Stimulated activated CD8-positive, alpha-beta memory T cell treated with anti-CD3 and anti-CD28 coated beads, Interleukin-12 subunit alpha, Interleukin-12 subunit beta, amount 100 ng/mL, for 24 hours (primary cell): ENCODE data around the gene GNG7.
"Not testable (repeated sequence)": the region's sequence is repeated elsewhere in the genome, so short reads cannot be mapped to it uniquely, and the experiment has no call there.

Source experiments
- DNase-seq: peaks from one replicate; pipeline ENCODE4 v3.0.0-alpha.2; 2020; ENCODE audit errors: extremely low read depth

Gene GNG7

DNA sequence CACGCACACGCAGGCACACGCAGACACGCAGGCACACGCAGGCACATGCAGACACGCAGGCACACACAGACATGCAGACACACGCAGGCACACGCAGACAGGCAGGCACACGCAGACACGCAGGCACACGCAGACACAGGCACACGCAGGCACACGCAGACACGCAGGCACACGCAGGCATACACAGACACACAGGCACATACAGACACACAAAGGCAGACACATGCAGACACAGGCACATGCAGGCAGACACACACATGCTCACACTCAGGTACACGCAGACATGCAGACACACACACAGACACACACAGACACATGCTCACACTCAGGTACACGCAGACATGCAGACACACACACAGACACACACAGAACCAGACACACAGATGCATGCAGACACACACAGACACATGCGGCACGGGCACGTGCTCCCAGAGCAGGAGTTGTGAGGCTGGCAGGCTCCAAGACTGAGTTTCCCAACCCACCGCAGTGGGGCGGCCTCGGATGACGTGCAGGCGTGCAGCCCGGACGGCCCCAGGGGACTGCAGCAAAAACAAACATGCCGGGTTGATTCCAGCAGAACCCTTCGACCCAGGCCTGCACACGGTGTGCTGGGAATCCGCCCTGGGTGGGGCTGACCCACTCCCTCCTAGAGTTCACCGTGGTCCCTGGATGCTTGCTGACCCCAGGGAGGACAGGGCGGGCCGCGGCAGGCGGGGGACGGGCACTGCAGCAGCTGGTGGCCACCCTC, 126.6 kb downstream of the GNG7 start:
- no peak for DNase-seq

DNA sequence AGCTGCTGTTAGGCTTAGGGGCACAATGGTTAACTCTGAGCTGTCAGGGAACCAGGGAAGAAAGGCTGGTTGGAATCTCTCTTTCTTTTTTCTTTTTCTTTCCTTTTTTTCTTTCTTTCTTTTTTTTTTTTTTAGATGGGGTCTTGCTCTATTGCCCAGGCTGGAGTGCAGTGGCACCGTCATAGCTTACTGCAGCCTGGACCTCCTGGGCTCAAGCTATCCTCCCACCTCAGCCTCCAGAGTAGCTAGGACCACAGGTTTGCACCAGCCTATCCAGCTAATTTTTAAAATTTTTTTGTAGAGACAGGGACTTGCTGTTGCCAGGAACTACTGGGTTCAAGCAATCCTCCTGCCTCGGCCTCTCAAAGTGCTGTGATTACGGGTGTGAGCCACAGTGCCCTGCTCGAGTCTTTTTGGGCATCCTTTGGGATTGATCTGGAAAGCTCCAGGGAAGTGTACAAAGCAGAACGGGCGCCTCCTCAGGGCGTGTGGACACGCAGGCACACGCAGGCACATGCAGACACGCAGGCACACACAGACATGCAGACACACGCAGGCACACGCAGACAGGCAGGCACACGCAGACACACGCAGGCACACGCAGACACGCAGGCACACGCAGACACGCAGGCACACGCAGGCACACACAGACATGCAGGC, 127.4 kb downstream of the GNG7 start:
- no peak for DNase-seq

DNA sequence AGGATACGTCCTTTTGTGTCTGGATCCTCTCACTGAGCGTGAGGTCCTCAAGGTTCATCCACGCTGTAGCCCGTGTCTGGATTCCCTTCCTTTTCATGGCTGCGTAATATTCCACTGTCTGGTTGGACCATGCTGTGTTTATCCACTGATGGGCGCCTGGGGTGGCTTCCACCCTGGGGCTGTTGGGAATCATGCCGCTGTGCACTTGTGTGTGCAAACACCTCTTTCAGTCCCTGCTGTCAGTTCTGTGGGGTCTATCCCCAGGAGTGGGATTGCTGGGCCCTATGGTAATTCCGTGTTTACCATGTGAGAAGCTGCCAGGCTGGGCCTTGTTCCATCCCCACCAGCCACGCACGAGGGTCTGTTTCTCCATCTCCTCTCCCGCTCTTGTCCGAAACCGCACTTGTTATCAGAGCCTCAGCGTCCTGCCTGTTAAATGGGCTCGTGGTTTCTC, 128.0 kb downstream of the GNG7 start:
- DNase-seq = no peak

DNA sequence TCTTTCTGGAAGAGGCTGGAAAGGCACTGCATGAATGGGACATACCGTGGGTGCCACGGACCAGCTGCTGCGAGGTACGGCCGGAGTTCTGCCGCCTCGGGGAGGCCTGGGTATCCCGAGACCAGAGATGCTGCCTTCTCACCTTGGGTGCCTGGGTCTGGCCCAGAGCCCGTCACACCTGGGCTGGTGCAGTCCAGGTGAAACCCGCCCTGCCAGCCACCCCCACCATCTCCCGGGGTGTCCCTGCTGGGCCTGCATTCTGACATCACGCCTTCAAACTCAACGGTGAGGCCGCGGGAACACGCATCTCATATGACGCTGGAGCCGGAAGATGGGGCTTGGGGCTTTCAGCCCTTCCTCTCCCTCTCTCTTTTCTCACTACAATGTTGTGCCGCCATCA, 128.6 kb downstream of the GNG7 start:
- no peak for DNase-seq

DNA sequence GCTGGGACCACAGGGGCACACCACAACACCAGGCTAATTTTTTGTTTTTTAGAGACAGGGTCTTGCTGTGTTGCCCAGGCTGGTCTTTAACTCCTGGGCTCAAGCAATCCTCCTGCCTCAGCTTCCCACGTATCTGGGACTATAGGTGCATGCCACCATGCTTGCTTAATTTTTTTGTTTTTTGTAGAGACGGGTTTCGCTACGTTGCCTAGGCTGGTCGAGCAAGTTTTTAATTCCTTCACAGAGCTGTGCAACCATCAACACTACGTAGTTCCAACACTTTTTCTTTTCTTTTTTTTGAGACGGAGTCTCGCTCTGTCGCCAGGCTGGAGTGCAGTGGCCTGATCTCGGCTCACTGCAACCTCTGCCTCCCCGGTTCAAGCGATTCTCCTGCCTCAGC, 130.3 kb downstream of the GNG7 start:
- not testable (repeated sequence) for DNase-seq

DNA sequence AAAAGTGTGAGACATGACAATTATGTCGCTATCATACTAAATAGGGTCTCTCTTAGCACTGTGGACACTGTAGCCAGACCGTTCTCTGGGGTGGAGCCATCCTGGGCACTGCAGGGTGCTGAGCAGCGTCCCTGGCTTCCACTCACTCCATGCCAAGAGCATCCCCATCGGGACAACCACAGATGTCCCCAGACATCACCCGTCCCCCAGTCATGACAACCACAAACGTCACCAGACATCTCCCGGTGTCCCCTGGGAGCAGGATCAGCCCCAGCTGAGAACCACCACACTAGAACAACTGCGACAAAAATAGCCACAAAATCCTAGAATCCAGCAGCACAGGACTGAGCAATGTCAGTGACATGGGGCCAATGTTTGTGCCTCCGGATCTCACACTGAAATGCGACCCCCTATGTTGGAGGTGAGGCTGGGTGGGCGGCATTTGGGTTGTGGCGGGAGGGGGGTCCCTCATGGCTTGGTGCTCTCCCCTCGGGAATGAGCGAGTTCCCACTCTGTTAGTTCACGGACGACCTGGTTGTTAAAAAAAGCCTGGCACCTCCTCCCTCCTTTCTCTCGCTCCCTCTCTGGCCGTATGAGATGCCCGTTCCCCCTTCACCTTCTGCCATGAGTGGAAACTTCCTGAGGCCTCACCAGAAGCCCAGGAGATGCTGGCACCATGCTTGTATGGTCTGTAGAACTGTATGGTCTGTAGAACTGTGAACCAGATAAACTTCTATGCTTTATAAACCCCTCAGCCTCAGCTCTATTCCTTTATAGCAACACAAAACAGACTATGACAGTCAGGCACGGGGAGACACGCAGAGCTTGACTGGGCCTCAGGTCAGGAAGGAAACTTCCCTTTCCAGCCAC, 132.7 kb downstream of the GNG7 start:
- DNase-seq = no peak

DNA sequence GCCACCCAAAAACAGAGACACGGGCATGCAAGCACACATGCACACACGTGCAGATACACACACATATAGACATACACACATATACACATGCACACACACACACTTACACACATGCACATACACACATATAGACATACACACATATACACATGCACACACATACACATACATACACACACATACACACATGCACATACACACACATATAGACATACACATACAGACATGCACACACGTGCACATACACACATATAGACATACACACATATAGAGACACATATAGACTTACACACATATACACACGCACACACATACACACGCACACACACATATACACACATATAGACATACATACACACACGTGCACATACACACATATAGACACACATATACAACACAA, 134.5 kb downstream of the GNG7 start:
- DNase-seq = no peak

DNA sequence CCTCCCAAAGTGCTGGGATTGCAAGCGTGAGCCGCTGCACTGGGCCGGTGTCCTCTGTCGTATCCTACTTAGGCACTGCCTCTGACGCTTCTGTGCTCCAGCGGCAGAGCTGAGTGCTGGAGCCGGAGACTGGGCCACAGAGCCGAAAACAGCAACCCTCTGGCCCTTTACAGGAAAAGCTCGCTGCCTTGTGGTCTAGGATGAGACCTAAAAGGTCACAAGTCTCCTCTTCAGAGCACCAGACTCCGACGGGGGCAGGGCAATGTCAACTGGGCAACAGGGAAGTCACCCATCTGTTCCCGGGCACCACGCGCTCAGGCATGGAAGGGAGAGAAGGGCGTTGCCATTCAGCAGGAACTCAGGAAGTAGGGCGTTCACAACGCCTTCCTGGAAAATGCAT, 134.9 kb downstream of the GNG7 start:
- no peak for DNase-seq

DNA sequence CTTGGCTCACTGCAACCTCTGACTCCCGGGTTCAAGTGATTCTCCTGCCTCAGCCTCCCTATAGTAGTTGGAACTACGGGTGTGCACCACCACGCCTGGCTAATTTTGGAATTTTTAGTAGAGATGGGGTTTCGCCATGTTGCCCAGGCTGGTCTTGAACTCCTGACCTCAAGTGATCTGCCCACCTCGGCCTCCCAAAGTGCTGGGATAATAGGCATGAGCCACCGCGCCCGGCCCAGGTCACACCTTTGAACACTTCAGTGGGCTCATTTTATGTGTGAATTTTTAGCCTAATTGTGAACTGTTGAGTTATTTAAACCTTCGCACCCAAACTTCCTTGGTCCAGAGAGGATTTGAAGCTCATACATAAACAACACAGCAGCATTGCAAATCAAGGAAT, 138.9 kb downstream of the GNG7 start:
- DNase-seq = not testable (repeated sequence)

DNA sequence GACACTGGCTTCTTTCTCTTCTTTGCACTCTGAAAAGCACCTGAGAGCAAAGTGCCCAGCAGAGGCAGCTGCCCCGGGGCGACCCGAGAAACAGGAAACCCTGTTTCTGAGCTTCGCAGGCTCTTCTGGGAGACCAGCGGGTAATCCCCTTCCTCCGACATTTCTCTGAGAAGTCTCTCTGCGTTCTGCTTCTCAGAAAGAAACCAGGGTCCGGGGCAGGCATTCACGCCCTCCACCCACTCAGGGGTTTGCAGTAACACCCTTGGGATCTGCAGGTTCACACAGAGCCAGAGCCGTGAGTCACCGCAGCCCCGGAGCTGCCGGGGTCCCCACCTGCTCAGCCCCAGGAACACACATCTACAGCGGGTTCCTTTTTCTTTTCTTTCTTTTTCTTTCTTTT, 140.6 kb downstream of the GNG7 start:
- DNase-seq = peak; percentile 45

DNA sequence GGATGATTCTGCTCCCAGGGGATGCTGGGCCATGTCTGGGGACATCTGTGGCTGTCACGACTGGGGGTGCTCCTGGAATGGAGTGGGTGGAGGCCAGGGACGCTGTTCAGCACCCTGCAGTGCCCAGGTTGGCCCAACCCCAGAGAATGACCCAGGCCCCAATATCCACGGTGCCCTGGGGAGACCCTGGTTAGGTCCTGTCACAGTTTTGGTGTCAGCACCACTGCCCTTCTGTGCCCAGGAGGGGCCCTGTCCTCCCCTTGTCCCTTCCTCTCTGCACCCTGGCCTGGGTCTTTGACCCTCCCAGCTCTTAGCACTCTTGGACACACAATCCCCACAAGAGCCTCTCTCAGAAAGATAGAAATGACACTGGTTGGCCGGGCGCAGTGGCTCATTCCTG, 141.3 kb downstream of the GNG7 start:
- DNase-seq = no peak

DNA sequence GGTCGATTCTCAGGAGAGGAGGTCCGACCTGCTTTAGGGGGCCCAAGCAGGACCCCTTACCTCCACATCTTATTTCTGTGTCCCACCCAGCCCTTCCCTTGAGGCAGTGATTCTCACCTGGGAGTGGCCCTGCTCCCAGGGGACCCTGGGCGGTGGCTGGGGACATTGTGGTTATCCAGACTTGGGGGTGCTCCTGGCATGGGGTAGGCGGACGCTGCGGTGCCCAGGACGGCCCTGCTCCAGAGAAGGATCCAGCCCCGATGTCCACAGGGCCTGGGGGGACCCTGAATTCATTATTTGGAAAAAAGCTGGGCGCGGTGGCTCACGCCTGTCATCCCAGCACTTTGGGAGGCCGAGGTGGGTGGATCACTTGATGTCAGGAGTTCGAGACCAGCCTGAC, 142.1 kb downstream of the GNG7 start:
- DNase-seq = no peak

DNA sequence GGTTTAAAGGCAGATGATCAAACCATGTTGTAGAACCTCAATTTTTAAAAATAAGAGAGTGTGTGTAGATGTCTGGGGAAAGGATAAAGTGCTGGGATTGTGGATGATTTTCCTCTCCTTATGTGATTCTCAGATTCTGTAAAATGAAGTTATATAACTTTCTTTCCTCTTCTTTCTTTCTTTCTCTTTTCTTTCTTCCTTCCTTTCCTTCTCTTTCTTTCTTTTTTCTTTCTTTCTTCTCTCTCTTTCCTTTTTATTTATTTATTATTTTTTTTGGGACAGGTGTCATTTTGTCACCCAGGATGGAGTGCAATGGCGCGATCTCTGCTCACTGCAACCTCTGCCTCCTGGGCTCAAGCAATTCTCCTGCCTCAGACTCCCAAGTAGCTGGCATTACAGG, 144.0 kb downstream of the GNG7 start:
- DNase-seq = no peak

DNA sequence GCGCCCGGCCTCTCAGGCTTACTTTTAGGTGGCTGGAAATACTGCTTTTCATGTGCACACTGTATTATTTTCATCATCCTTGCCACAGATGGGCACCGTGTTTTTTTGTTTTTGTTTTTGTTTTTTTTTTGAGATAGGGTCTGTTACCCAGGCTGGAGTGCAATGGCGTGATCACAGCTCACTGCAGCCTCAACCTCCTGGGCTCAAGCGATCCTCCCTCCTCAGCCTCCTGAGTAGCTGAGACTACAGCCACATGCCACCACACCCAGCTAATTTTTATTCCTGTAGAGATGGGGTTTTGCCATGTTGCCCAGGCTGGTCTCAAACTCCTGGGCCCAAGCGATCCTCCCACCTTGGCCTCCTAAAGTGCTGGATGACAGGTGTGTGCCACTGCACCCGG, 144.4 kb downstream of the GNG7 start:
- DNase-seq = not testable (repeated sequence)

DNA sequence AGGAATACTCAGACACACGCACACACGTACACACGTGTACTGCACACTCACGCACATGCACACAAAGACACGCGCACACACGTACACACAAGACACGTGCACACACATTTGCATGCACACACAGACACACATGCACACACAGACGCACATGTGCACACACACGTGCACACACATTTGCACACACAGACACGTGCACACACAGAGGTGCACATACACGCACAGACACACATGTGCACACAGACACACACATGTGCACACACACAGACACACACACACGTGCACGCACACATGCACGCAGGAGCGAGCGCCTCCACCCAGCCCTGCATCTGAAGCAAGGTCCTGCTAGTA, 145.4 kb downstream of the GNG7 start:
- DNase-seq = no peak

DNA sequence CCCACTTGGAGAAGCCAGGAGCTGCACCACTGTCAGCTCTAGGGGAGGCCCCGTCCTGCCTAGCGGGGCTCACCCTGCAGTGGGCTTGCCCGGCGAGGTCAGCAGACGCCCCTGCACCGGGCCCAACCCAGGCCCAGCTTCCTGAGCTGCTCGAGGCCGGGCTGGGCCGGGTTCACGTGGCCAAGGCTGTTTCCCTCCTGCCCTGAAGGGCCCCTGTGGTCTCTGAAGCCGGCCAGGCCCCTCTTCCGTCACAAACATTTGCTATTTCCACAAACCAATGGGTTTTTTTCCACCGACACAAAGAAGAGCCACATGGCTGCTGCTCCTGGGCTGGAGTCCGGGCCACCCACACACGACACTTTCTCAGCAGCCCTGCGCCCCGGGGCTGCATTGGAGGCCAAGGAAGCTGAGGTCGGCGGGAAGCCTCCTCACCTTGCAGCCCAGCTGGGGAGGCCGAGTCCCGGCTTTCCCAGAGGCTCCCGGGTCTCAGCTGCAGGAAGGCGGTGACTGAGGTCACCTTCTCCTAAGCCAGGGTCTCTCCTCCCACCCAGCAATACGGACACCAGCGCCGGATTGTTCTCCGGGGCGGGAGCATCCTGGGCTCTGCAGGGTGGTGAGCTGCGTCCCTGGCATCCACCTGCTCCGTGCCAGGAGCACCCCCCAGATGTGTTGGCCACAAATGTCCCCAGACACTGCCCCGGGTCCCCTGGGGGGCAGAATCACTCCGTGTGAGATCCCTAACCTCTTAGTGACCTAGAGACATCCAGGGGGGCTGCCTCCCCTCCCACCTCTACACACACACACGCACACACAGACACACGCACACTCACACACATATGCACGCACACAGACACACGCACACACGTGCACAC, 146.0 kb downstream of the GNG7 start:
- DNase-seq = no peak

DNA sequence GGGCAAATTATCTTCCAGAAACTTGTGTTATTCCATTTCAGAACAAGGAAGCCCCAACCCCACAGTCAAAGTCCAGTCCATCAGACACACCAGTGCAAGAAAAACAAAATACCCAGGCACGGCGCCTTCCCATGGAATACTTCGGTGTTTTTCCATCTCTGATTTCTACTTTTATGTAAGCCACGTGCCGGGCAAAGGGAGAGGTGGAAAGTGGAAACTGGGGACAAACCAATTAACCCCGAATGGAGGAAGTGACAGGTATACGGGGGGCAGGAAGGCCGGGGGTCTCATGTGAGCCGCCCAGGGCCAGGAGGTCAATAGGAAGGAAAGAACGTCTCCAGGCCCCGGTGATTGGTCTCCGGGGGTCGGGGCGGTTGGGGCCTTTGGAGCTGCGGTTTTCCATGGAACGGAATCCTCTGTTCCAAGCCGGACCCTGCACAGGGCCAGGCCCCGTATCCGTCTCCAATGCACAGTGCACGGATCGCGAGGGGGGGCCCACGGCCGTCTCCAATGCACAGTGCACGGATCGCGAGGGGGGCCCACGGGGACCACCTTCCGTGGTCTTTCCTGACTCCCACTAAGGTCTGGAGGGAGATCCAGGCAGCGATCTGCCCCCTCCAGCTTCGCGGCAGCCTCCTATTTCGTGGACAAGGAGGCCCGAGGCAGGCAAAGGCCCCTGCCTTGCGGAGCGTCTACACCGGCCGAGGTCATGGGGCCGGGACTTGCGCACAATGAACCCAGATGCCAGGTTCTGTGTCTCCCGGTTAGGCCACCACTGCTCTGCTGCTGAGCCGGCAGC, 146.9 kb downstream of the GNG7 start:
- no peak for DNase-seq

DNA sequence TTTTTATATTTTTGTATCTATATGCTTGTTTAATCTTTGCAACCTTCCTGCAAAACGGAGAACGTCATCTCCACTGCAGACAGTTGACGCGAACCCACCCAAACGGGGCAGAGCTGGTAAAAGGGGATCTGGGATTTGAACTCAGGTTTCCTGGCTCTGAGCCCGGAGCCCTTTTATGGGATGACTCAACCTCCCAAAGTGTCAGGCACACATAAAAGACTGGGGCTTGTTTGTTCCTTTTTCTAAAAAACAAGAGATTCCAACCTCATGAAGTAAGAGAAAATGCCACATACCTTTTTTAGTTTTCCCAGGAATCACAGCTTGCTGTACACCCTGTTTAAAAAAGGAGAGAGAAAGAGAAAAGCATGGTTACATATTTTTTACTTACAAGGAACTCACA, 147.6 kb downstream of the GNG7 start:
- DNase-seq = no peak

DNA sequence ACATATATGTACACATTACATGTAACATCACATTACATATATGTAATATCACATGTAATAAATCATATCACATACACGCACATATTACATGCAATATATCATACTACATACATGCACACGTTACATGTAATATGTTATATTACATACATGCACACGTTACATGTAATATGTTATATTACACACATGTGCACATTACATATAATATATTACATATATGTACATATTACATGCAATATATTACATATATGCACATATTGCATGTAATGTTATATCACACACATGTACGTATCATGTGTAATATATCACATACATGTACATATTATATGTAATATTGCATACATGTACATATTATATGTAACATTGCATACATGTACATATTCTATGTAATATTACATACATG, 149.0 kb downstream of the GNG7 start:
- no peak for DNase-seq

DNA sequence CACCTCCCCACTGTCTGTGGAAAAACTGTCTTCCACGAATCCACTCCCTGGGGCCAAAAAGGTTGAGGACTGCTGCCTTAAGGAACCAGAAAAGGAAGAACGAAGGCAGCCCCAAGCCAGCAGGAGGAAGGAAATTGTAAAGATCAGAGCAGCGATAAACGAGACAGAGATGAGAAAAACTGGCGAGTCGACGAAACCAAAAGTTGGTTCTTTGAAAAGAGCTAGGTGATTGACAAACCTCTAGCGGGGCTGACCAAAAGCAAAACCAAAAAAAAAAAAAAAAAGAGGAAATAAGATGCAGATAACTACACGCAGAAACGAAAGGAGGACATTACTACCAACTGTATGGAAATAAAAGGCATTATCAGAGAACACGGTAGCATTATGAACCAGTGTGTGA, 149.6 kb downstream of the GNG7 start:
- DNase-seq = peak; percentile 28

DNA sequence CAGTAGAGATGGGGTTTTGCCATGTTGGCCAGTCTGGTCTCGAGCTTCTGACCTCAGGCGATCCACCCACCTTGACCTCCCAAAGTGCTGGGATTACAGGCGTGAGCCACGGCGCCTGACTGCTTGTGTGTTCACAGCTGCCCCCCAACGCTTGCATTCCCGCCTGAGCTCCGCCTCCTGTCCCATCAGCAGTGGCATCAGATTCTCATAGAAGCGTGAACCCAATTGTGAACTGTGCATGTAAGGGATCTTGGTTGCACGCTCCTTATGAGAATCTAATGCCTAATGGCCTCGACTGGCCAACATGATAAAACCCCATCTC, 150.7 kb downstream of the GNG7 start:
- no peak for DNase-seq
